Measurements from ENCODE around the gene ZNF771. TPM values are rescaled to one million over a fixed set of nuclear protein-coding genes. Genes with fewer than 3 reads are reported as not detected.

The ZNF771 gene
- total RNA-seq, 3 donors from 2014 or later (not counting 1 experiment from before 2014, with no cell fraction given), result 0.70 to 1.4 (median 1.4) TPM

DNA sequence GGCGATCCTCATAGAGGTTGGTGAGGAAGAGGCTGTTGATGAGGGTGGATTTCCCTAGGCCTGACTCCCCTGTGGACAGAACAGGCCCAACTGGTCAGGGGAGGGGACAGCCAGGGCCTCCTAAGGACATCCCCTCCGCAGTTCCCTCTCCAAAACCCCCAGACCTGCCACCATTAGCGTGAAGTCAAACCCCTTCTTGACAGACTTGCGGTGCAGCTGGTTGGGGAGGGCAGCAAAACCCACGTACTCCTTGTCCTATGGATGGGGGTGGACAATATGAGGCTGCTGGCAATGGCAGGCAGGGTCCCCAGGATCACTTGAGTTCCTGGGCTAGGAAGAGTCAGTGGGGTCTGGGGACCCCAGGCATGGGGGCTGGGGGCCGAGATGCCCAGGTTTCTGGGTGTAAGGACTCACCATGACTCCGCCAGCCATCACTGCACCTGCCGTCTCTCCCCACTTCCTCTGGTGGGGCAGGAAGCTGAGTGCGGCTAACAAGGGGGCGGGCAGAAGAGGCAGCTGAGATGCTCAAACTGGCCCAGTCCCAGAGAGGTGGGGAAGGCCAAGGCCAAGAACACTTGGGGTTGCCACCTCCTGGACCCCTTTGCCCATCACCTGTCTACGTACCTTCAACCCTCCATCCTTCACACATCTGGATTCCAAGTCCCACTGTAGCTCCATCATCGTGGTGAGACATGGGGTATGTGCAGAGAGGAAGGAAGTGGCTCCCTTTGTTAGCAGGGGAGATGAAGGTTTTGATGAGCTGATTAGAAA, 25.1 kb upstream of the ZNF771 start, which contains the start of gene SEPTIN1:
TSS of gene SEPTIN1 (minus strand) at position 451 of the 771 bp plus-strand sequence. CDS start at position 432, 19 bp downstream.
- TF ChIP-seq, protein P1, sequence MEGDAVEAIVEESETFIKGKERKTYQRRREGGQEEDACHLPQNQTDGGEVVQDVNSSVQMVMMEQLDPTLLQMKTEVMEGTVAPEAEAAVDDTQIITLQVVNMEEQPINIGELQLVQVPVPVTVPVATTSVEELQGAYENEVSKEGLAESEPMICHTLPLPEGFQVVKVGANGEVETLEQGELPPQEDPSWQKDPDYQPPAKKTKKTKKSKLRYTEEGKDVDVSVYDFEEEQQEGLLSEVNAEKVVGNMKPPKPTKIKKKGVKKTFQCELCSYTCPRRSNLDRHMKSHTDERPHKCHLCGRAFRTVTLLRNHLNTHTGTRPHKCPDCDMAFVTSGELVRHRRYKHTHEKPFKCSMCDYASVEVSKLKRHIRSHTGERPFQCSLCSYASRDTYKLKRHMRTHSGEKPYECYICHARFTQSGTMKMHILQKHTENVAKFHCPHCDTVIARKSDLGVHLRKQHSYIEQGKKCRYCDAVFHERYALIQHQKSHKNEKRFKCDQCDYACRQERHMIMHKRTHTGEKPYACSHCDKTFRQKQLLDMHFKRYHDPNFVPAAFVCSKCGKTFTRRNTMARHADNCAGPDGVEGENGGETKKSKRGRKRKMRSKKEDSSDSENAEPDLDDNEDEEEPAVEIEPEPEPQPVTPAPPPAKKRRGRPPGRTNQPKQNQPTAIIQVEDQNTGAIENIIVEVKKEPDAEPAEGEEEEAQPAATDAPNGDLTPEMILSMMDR (IDR thresholded peaks at IDR 0.05), result no peak
- intact Hi-C loops (cut with micrococcal nuclease), result no loop called here
- 7% methylated on average over 11 of the region's 12 CpGs for WGBS (ENCODE audit: insufficient coverage)
- ATAC-seq (peak; percentile 38 to 50 (median 41)), DNase-seq (peak; percentile 70 to 88)
- Mint-ChIP-seq H3K27me3 (ENCODE audit: low read depth in 2 of 2) (no peaks in the 10 kb centered on the region), H3K36me3 (no peaks in the 10 kb centered on the region), H3K9me3 (no peaks in the 10 kb centered on the region), H3K27ac (peak within 1 kb of the TSS; percentile 99 to 100), H3K4me3 (peak within 1 kb of the TSS; percentile 84), H3K4me1 (peaks cover 53 to 59% of the 10 kb centered on the region in 2 donors)
- Histone ChIP-seq H3K36me3 (ENCODE audit: control insufficient read depth, insufficient read depth, low read length) (peaks cover 11% of the 10 kb centered on the region), H3K9me3 (ENCODE audit: control insufficient read depth, insufficient read depth, low read length) (no peaks in the 10 kb centered on the region), H3K27ac (ENCODE audit: low read length) (peak within 1 kb of the TSS; percentile 82), H3K4me1 (ENCODE audit: control insufficient read depth, insufficient read depth, low read length) (peaks cover 66% of the 10 kb centered on the region), H3K4me3 (ENCODE audit: low read length) (peak within 1 kb of the TSS; percentile 55), H3K27me3 (ENCODE audit: control insufficient read depth, insufficient read depth, low read length) (no peaks in the 10 kb centered on the region)

DNA sequence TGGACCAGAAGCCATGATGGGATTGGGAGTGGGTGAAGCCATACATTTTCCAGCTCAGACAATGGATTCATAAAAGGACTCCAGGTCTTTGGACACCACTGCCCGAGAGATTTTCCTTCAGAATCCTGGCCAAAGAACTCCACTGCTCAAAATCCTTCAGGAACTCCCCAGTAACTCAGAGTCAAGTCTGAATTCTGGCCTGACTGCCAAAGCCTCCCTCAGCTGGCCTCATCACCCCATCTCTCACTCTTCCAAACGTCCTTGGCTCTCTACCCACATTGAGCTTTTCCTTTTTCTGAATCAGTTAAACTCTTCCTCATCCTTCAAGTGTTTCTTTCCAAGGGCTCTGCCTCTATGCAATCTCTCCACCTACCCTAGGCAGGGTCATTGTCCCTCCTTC, 23.9 kb upstream of the ZNF771 start:
- ATAC-seq, result no peak
- no peaks in the 10 kb centered on the region for H3K36me3 Mint-ChIP-seq
- no peak for DNase-seq
- H3K36me3 ChIP-seq (ENCODE audit: control insufficient read depth, insufficient read depth, low read length), result peaks cover 11% of the 10 kb centered on the region
- peaks cover 57% of the 10 kb centered on the region for H3K4me1 ChIP-seq (ENCODE audit: control insufficient read depth, insufficient read depth, low read length)
- H3K27me3 Mint-ChIP-seq (ENCODE audit: low read depth in 2 of 2), result no peaks in the 10 kb centered on the region
- H3K9me3 Mint-ChIP-seq, result no peaks in the 10 kb centered on the region
- no peaks in the 10 kb centered on the region for H3K27me3 ChIP-seq (ENCODE audit: control insufficient read depth, insufficient read depth, low read length)
- 81% methylated on average over 2 of the region's 2 CpGs for WGBS (ENCODE audit: insufficient coverage)
- peak overlapping the region; percentile 71 for H3K4me3 Mint-ChIP-seq
- peak overlapping the region; percentile 99 to 100 for H3K27ac Mint-ChIP-seq
- intact Hi-C loops (cut with micrococcal nuclease), result no loop called here
- H3K4me3 ChIP-seq (ENCODE audit: low read length), result no peak overlapping the region
- TF ChIP-seq, protein P1 (IDR thresholded peaks at IDR 0.05), result no peak
- H3K9me3 ChIP-seq (ENCODE audit: control insufficient read depth, insufficient read depth, low read length), result no peaks in the 10 kb centered on the region
- H3K4me1 Mint-ChIP-seq, result peaks cover 41 to 47% of the 10 kb centered on the region in 2 donors
- H3K27ac ChIP-seq (ENCODE audit: low read length), result peak overlapping the region; percentile 82

DNA sequence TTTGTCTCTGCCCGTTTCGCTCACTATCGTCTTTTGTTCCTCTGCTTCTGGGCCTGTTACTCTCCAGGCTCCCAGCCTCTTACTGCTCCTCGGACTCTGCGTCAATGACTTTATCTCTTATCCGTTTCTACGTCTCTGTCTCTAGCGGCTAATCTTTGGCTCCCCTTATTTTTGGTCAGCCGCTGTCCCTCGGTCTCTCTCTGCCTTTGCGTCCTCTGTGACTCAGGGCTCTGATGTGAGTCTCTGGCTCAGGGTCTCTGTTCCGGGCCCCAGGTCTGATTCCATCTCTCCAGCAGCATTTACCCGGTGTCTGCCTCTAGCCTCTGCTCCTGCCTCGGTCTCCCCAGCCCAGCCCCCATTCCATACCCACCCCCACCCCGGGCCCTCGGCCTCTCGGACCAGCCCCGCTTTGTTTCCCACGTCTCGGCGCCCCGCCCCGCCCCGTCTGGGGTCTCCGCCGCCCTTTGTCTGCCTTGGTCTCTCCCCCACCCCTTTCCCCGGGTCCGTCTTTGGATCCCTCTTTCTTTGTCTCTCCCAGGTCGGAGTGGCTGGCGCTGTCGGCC, 12.7 kb upstream of the ZNF771 start:
- Mint-ChIP-seq H3K27ac (peak overlapping the region; percentile 10 to 22), H3K4me1 (peaks cover 27 to 41% of the 10 kb centered on the region in 2 donors), H3K27me3 (ENCODE audit: low read depth in 2 of 2) (no peaks in the 10 kb centered on the region), H3K9me3 (no peaks in the 10 kb centered on the region), H3K36me3 (no peaks in the 10 kb centered on the region), H3K4me3 (peak overlapping the region; percentile 92)
- WGBS (ENCODE audit: insufficient coverage), result 29% methylated on average over 31 of the region's 31 CpGs
- Histone ChIP-seq H3K27me3 (ENCODE audit: control insufficient read depth, insufficient read depth, low read length) (no peaks in the 10 kb centered on the region), H3K36me3 (ENCODE audit: control insufficient read depth, insufficient read depth, low read length) (no peaks in the 10 kb centered on the region), H3K9me3 (ENCODE audit: control insufficient read depth, insufficient read depth, low read length) (no peaks in the 10 kb centered on the region), H3K27ac (ENCODE audit: low read length) (peak overlapping the region; percentile 25), H3K4me1 (ENCODE audit: control insufficient read depth, insufficient read depth, low read length) (peaks cover 49% of the 10 kb centered on the region), H3K4me3 (ENCODE audit: low read length) (peak overlapping the region; percentile 52)
- DNase-seq, result no peak
- intact Hi-C loops (cut with micrococcal nuclease), result no loop called here
- TF ChIP-seq, protein P1 (IDR thresholded peaks at IDR 0.05), result no peak
- ATAC-seq, result no peak
